Neural cell (in vitro differentiated cells): ENCODE measurements around the gene RNF32. TPM values are rescaled to one million over a fixed set of nuclear protein-coding genes. Genes with fewer than 3 reads are reported as not detected.
"Not testable (repeated sequence)": the region's sequence is repeated elsewhere in the genome, so short reads cannot be mapped to it uniquely, and the experiment has no call there.

Source experiments
- H2AFZ ChIP-seq: fragments of 200-600, 300-800 bp; sonication (generic), shearing (Covaris generic); 2 replicates; pipeline ENCODE4 v1.6.0; 2014; ENCODE audit warnings: low read depth, mild to moderate bottlenecking, antibody characterized with exemption, low read length, moderate library complexity
- H3F3A ChIP-seq: fragments of 200-600 bp; shearing (Covaris generic); 2 replicates; pipeline ENCODE4 v1.6.1; 2016; ENCODE audit warnings: mild to moderate bottlenecking, moderate library complexity, mixed read lengths, antibody characterized with exemption, low read length; ENCODE audit not compliant: insufficient read depth, poor library complexity, severe bottlenecking
- H3K27ac ChIP-seq: fragments of 200-600, 300-800 bp; sonication (generic), shearing (Covaris generic); 2 replicates; pipeline ENCODE4 v1.5.1; 2014; ENCODE audit warnings: mild to moderate bottlenecking, low read length, moderate library complexity
- H3K27me3 ChIP-seq: fragments of 300-800, 200-600 bp; sonication (generic), shearing (Covaris generic); 2 replicates; pipeline ENCODE4 v1.6.0; 2014; ENCODE audit warnings: mild to moderate bottlenecking, low read depth, low read length, moderate library complexity; ENCODE audit not compliant: insufficient read depth
- H3K36me3 ChIP-seq: fragments of 300-800, 200-600 bp; sonication (generic), shearing (Covaris generic); 2 replicates; pipeline ENCODE4 v1.5.1; 2014; ENCODE audit warnings: mild to moderate bottlenecking, antibody characterized with exemption, low read length, moderate library complexity; ENCODE audit not compliant: insufficient read depth
- H3K4me2 ChIP-seq: fragments of 300-800, 200-600 bp; sonication (generic), shearing (Covaris generic); 2 replicates; pipeline ENCODE4 v1.6.0; 2014; ENCODE audit warnings: mild to moderate bottlenecking, low read length
- H3K4me3 ChIP-seq: fragments of 300-800, 200-600 bp; sonication (generic), shearing (Covaris generic); 2 replicates; pipeline ENCODE4 v1.5.1; 2014; ENCODE audit warnings: mild to moderate bottlenecking, low read length, moderate library complexity
- H3K79me2 ChIP-seq: fragments of 200-600 bp; shearing (Covaris generic); replicated peaks from 2 replicates; pipeline ENCODE4 v1.6.0; 2014; ENCODE audit warnings: mild to moderate bottlenecking, low read length, moderate library complexity; ENCODE audit not compliant: insufficient read depth
- H3K9ac ChIP-seq: fragments of 300-800, 200-600 bp; sonication (generic), shearing (Covaris generic); 2 replicates; pipeline ENCODE4 v1.6.1; 2016; ENCODE audit warnings: mild to moderate bottlenecking, low read length, mixed read lengths
- H3K9me2 ChIP-seq: fragments of 200-600 bp; shearing (Covaris generic); 2 replicates; pipeline ENCODE4 v1.6.1; 2016; ENCODE audit warnings: mild to moderate bottlenecking, low read length, mixed read lengths; ENCODE audit not compliant: insufficient read depth
- H3K9me3 ChIP-seq: fragments of 200-600, 300-800 bp; sonication (generic), shearing (Covaris generic); 2 replicates; pipeline ENCODE4 v1.6.1; 2016; ENCODE audit warnings: mild to moderate bottlenecking, mixed run types, low read length, moderate library complexity, mixed read lengths
- H4K20me1 ChIP-seq: fragments of 200-600 bp; shearing (Covaris generic); 2 replicates; pipeline ENCODE4 v1.6.1; 2016; ENCODE audit warnings: mild to moderate bottlenecking, mixed run types; ENCODE audit not compliant: insufficient read depth
- EP300 ChIP-seq: fragments of 450-650 bp; conservative IDR thresholded peaks from 2 replicates; pipeline ENCODE4 v1.6.1; 2014; ENCODE audit warnings: antibody characterized with exemption, mild to moderate bottlenecking, moderate library complexity; ENCODE audit not compliant: poor library complexity, severe bottlenecking
- EZH2 ChIP-seq: fragments of 200-600, 300-800 bp; shearing (Covaris generic), sonication (generic); IDR thresholded peaks from 2 replicates; pipeline ENCODE4 v1.6.1; 2014; ENCODE audit warnings: antibody characterized with exemption, low read length, borderline replicate concordance, mild to moderate bottlenecking; ENCODE audit not compliant: insufficient read depth, poor library complexity, severe bottlenecking
- MXI1 ChIP-seq: fragments of 450-650 bp; conservative IDR thresholded peaks from 2 replicates; pipeline ENCODE4 v1.6.1; 2014; ENCODE audit warnings: antibody characterized with exemption, mild to moderate bottlenecking; ENCODE audit not compliant: poor library complexity, severe bottlenecking
- POLR2AphosphoS5 ChIP-seq: IDR thresholded peaks from 2 replicates; pipeline ENCODE4 v1.6.1; 2012
- RAD21 ChIP-seq: fragments of 450-650 bp; conservative IDR thresholded peaks from 2 replicates; pipeline ENCODE4 v1.6.1; 2014; ENCODE audit warnings: antibody characterized with exemption, mild to moderate bottlenecking, moderate library complexity
- SMC3 ChIP-seq: fragments of 450-650 bp; conservative IDR thresholded peaks from 2 replicates; pipeline ENCODE4 v1.6.1; 2014; ENCODE audit warnings: antibody characterized with exemption, mild to moderate bottlenecking, moderate library complexity; ENCODE audit not compliant: poor library complexity
- TAF1 ChIP-seq: IDR thresholded peaks from 2 replicates; pipeline ENCODE4 v1.6.1; 2012; ENCODE audit warnings: low read depth
- polyA plus RNA-seq: library from polyadenylated mRNA; depleted of rRNA; stranded (reverse); fragments of >200 nt; gene quantifications from 2 replicates; pipeline ENCODE4 v1.2.3, GENCODE V29; 2014
- TF ChIP-seq, protein P1 (sequence below): IDR thresholded peaks from 2 replicates; pipeline ENCODE4 v1.6.1; 2012; ENCODE audit warnings: borderline replicate concordance
- TF ChIP-seq, protein P2 (sequence below): fragments of 450-650 bp; IDR thresholded peaks from 2 replicates; pipeline ENCODE4 v1.5.1; 2014; ENCODE audit warnings: antibody characterized with exemption, mild to moderate bottlenecking, moderate library complexity; ENCODE audit not compliant: poor library complexity, severe bottlenecking

The RNF32 gene
- polyA plus RNA-seq, 1 donor from 2014 or later: 2.6 TPM

DNA sequence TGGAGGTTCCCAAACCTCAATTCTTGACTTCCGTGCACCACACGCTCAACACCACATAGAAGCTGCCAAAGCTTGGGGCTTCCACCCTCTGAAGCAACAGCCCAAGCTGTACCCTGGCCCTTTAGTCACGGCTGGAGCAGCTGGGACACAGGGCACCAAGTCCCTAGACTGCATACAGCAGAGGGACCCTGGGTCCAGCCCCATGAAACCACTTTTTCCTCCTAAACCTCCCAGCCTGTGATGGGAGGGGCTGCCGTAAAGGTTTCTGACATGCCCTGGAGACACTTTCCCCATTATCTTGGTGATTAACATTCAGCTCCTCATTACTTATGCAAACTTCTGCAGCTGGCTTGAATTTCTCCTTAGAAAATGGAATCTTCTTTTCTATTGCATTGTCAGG lies 57.9 kb downstream of the RNF32 start:
- H2AFZ ChIP-seq, H3F3A ChIP-seq, H4K20me1 ChIP-seq, H3K9me2 ChIP-seq, H3K9ac ChIP-seq, H3K4me2 ChIP-seq, H3K79me2 ChIP-seq, H3K36me3 ChIP-seq, H3K9me3 ChIP-seq, H3K27me3 ChIP-seq, H3K4me3 ChIP-seq, H3K27ac ChIP-seq: not testable (repeated sequence)

GRCh38 chr7:156701787-156702186 lies 61.2 kb downstream of the RNF32 start:
- H3K27ac ChIP-seq, H2AFZ ChIP-seq, H3K9me3 ChIP-seq, H3K79me2 ChIP-seq, H3K9ac ChIP-seq, H3K4me2 ChIP-seq, H3K4me3 ChIP-seq, H3K27me3 ChIP-seq, H4K20me1 ChIP-seq, H3K36me3 ChIP-seq, H3F3A ChIP-seq, H3K9me2 ChIP-seq: not testable (repeated sequence)

DNA sequence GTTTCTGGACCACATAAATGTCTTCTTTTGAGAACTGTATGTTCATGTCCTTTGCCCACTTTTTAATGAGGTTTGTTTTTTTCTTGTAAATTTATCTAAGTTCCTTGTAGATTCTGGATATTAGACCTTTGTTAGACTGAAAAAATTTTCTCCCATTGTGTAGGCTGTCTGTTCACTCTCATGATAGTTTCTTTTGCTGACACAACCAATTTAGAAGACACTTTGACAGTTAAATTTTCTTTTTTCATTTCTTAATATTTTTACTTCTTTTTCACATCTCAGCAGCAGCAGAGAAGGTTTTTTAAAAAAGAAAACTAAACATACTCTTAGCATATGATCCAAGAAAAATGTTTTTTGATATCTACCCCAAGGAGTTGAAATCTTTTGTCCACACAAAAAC lies 61.8 kb downstream of the RNF32 start:
- Histone ChIP-seq H4K20me1 (no peaks in the 10 kb centered on the region), H2AFZ (no peak overlapping the region), H3K27ac (no peak overlapping the region), H3K9me3 (no peaks in the 10 kb centered on the region), H3K9ac (no peak overlapping the region), H3K79me2 (no peaks in the 10 kb centered on the region), H3F3A (no peaks in the 10 kb centered on the region), H3K4me2 (no peak overlapping the region), H3K9me2 (no peaks in the 10 kb centered on the region), H3K27me3 (no peaks in the 10 kb centered on the region), H3K4me3 (no peak overlapping the region), H3K36me3 (no peaks in the 10 kb centered on the region)
- TF ChIP-seq, protein P1, sequence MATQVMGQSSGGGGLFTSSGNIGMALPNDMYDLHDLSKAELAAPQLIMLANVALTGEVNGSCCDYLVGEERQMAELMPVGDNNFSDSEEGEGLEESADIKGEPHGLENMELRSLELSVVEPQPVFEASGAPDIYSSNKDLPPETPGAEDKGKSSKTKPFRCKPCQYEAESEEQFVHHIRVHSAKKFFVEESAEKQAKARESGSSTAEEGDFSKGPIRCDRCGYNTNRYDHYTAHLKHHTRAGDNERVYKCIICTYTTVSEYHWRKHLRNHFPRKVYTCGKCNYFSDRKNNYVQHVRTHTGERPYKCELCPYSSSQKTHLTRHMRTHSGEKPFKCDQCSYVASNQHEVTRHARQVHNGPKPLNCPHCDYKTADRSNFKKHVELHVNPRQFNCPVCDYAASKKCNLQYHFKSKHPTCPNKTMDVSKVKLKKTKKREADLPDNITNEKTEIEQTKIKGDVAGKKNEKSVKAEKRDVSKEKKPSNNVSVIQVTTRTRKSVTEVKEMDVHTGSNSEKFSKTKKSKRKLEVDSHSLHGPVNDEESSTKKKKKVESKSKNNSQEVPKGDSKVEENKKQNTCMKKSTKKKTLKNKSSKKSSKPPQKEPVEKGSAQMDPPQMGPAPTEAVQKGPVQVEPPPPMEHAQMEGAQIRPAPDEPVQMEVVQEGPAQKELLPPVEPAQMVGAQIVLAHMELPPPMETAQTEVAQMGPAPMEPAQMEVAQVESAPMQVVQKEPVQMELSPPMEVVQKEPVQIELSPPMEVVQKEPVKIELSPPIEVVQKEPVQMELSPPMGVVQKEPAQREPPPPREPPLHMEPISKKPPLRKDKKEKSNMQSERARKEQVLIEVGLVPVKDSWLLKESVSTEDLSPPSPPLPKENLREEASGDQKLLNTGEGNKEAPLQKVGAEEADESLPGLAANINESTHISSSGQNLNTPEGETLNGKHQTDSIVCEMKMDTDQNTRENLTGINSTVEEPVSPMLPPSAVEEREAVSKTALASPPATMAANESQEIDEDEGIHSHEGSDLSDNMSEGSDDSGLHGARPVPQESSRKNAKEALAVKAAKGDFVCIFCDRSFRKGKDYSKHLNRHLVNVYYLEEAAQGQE: no peak
- no peak for TF ChIP-seq EP300
- TF ChIP-seq SMC3: no peak
- no peak for TF ChIP-seq POLR2AphosphoS5
- TF ChIP-seq MXI1: no peak
- no peak for TF ChIP-seq EZH2
- TF ChIP-seq, protein P2, sequence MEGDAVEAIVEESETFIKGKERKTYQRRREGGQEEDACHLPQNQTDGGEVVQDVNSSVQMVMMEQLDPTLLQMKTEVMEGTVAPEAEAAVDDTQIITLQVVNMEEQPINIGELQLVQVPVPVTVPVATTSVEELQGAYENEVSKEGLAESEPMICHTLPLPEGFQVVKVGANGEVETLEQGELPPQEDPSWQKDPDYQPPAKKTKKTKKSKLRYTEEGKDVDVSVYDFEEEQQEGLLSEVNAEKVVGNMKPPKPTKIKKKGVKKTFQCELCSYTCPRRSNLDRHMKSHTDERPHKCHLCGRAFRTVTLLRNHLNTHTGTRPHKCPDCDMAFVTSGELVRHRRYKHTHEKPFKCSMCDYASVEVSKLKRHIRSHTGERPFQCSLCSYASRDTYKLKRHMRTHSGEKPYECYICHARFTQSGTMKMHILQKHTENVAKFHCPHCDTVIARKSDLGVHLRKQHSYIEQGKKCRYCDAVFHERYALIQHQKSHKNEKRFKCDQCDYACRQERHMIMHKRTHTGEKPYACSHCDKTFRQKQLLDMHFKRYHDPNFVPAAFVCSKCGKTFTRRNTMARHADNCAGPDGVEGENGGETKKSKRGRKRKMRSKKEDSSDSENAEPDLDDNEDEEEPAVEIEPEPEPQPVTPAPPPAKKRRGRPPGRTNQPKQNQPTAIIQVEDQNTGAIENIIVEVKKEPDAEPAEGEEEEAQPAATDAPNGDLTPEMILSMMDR: no peak
- TF ChIP-seq TAF1: no peak
- TF ChIP-seq RAD21: no peak
